ENCODE data around the gene SNAPC2. TPM values are rescaled to one million over a fixed set of nuclear protein-coding genes. Genes with fewer than 3 reads are reported as not detected.

Gene SNAPC2
- polyA plus RNA-seq, 4 donors = 12.4 to 17.3 (median 16.4) TPM

DNA sequence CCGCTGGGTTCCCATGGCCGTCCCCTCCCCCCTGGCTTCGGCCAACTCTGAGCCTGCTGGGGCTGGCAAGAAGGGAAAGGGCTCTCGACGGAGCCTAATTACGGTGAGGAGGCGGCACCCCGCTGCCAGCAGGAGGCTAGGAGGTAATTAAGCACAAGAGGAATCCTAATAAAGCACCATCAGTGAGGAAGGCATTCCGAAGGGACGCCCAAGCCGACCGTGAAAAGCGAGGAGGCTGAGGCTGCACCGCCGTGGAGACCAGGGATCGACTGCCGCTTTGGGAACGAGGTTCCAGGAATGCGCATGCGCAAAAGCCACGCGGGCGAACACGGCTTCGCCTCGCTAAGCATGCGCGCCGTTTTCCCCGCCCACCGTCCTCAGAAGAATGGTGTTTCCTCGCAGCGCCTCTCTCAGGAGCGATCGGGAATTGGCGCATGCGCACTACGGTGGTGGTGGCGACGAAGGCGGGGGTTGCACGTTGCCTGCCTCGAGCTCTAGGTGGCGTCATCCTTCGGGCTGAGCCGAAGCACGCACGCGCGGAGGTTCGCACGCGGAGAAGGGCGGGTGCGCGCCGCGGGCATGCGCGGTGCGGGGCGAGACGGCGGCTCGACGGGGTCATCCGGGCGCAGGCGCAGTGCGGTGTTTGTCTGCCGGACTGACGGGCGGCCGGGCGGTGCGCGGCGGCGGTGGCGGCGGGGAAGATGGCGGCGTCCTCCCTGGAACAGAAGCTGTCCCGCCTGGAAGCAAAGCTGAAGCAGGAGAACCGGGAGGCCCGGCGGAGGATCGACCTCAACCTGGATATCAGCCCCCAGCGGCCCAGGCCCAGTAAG, 16.7 kb upstream of the SNAPC2 start, which contains the start of gene MAP2K7:
Gene MAP2K7, plus strand, starts transcription at position 634 of the 830 bp plus-strand sequence. Its CDS starts 68 bp downstream, at position 702.
- DNase-seq (peak; percentile 99 to 100), FAIRE-seq (no peak)
- Histone ChIP-seq H3K4me1 (ENCODE audit: control insufficient read depth in 3 of 3, insufficient read depth in 2 of 3, low read depth in 1 of 3, low read length in 2 of 3) (peaks cover 0 to 24% (median 4%) of the 10 kb centered on the region in 3 donors), H3K4me3 (ENCODE audit: low read depth in 1 of 3, low read length in 3 of 3) (peak within 1 kb of the TSS; percentile 57 to 81 (median 73)), H3K9me3 (ENCODE audit: control insufficient read depth in 2 of 2, insufficient read depth in 1 of 2, low read depth in 1 of 2, low read length in 1 of 2) (no peaks in the 10 kb centered on the region), H3K27ac (ENCODE audit: low read depth in 1 of 3, low read length in 2 of 3) (peak within 1 kb of the TSS; percentile 52 to 93 (median 87)), H3K27me3 (ENCODE audit: control insufficient read depth in 3 of 3, insufficient read depth in 3 of 3, low read length in 3 of 3) (no peaks in the 10 kb centered on the region), H3K36me3 (ENCODE audit: control insufficient read depth in 3 of 3, insufficient read depth in 2 of 3, low read depth in 1 of 3, low read length in 3 of 3) (peaks cover 0 to 37% (median 2%) of the 10 kb centered on the region in 3 donors)
- WGBS, 3 donors = 0 to 1% (median 0%) methylated on average over 59 to 89 of the region's 89 CpGs

DNA sequence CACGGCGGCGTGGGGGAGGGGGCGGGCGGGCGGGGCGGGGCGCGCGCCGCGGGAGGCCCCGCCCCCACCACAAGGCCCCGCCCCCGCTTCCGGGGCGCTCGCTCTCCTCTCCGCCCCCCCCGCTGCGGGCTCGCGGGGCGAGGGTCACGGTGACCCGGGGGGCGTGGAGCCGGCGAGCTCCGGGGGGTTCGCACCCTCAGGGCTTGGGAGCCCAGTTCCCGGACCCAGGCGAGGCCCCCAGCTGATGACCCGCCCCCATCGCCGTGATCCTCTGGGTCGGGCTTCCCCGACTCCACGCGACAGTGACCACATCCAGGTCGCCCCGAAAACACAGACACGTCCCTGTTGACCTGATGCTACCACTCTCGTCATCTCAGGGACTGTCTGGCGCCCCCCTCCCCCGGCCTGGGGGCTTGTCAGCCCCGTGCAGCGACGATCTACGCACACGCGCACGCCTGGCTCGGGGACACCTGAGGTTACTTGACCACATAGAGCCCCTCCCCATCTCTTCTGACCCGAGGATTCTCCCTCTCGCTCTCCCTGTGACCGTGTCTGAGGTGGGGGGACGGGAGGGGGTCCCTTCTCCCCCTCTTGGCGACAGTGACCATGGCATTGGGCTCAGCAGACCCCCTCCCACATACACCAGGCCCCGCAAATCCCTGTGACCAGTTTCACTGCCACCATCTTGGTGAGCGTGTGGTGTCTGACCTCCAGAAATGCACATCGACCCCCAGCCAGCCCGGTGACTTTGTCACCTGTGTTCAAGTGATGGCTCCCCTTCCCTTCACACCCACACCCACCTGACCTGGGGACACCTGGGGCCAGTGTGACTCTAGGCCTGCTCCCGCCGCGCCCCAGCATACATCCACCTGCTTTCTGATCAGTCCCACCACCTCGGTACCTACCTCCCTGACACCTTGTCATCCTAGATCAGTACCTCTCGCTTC, 15.8 kb upstream of the SNAPC2 start:
- FAIRE-seq = no peak
- DNase-seq = peak; percentile 49 to 73
- Histone ChIP-seq H3K4me3 (ENCODE audit: low read depth in 1 of 3, low read length in 3 of 3) (peak overlapping the region; percentile 56 to 81 (median 73)), H3K9me3 (ENCODE audit: control insufficient read depth in 2 of 2, insufficient read depth in 1 of 2, low read depth in 1 of 2, low read length in 1 of 2) (no peaks in the 10 kb centered on the region), H3K27me3 (ENCODE audit: control insufficient read depth in 3 of 3, insufficient read depth in 3 of 3, low read length in 3 of 3) (no peaks in the 10 kb centered on the region), H3K4me1 (ENCODE audit: control insufficient read depth in 3 of 3, insufficient read depth in 2 of 3, low read depth in 1 of 3, low read length in 2 of 3) (peaks cover 0 to 22% (median 4%) of the 10 kb centered on the region in 3 donors), H3K27ac (ENCODE audit: low read depth in 1 of 3, low read length in 2 of 3) (peak overlapping the region; percentile 52 to 93 (median 87)), H3K36me3 (ENCODE audit: control insufficient read depth in 3 of 3, insufficient read depth in 2 of 3, low read depth in 1 of 3, low read length in 3 of 3) (peaks cover 0 to 43% (median 5%) of the 10 kb centered on the region in 3 donors)
- 8 to 9% (median 9%) methylated on average over 32 to 68 of the region's 68 CpGs for WGBS, 3 donors

DNA sequence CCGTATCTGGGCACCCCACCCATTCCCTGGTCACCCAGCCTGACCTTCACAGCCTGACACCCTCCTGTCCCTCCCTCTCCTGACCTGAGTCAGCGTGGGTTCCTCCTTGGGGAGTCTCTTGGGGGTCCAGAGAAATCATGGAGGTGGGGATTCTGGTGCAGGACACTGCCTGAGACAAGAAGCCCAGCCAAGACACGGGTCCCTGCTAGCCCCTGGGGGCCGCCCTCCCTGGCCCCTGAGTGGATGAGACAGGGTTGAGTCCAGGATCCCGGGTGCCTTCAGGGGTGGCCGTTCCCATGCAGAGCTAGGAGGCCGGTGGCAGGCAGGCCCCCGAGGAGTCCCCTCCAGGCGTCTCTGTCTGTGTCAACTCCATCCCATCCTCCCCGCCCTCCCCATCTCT, 14.9 kb upstream of the SNAPC2 start:
- H3K27ac ChIP-seq (ENCODE audit: low read depth in 1 of 3, low read length in 2 of 3) = no peak overlapping the region
- no peak for DNase-seq
- FAIRE-seq = no peak
- no peaks in the 10 kb centered on the region for H3K9me3 ChIP-seq (ENCODE audit: control insufficient read depth in 2 of 2, insufficient read depth in 1 of 2, low read depth in 1 of 2, low read length in 1 of 2)
- H3K27me3 ChIP-seq (ENCODE audit: control insufficient read depth in 3 of 3, insufficient read depth in 3 of 3, low read length in 3 of 3) = no peaks in the 10 kb centered on the region
- H3K36me3 ChIP-seq (ENCODE audit: control insufficient read depth in 3 of 3, insufficient read depth in 2 of 3, low read depth in 1 of 3, low read length in 3 of 3) = peaks cover 3 to 51% (median 5%) of the 10 kb centered on the region in 3 donors
- peak overlapping the region in 2 of 3 donors; percentile 56 to 73 for H3K4me3 ChIP-seq (ENCODE audit: low read depth in 1 of 3, low read length in 3 of 3)
- 67 to 76% (median 72%) methylated on average over 9 to 10 of the region's 10 CpGs for WGBS, 3 donors
- H3K4me1 ChIP-seq (ENCODE audit: control insufficient read depth in 3 of 3, insufficient read depth in 2 of 3, low read depth in 1 of 3, low read length in 2 of 3) = peaks cover 0 to 22% (median 4%) of the 10 kb centered on the region in 3 donors

DNA sequence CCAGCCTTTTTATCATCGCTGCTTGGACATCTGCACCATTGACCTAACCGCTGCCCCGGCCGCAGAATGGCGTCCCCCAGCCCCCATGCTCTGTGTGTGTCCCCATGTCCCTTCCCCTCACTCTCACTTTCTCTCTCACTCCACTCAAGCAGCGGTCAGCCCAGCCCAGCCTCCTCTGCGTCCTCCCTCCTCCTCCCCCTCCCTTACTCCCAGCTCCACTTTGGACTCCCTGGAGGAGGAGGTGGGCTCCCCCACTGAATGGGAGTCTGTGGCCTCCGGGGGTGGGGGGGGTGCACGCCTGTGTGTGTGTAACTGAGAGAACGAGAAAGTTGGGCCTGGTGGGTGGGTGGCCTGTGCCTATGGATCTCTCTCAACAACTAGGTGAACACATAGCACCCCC, 14.3 kb upstream of the SNAPC2 start:
- WGBS, 3 donors = 84 to 90% (median 87%) methylated on average over 10 of the region's 10 CpGs
- peaks cover 0 to 22% (median 4%) of the 10 kb centered on the region in 3 donors for H3K4me1 ChIP-seq (ENCODE audit: control insufficient read depth in 3 of 3, insufficient read depth in 2 of 3, low read depth in 1 of 3, low read length in 2 of 3)
- FAIRE-seq = no peak

DNA sequence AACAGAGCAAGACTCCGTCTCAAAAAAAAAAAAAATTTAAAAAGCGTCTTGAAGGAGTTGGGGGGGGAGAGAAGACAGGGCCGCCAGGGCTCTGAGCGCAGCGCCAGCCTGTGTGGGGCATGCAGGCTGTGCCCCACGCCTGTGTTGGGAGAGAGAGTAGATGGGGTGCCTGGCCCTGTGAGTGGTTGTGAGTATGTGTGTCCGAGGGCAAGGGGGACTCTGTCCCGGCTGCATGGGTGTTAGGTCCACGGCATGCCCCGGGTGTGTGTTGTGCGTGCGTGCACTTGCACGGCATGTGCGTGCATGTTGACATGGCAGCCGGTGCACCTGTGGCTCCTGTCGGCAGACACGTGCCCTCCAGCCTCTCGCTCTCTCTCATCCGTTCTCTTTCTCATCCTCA, 13.0 kb upstream of the SNAPC2 start:
- Histone ChIP-seq H3K36me3 (ENCODE audit: control insufficient read depth in 3 of 3, insufficient read depth in 2 of 3, low read depth in 1 of 3, low read length in 3 of 3) (peaks cover 5 to 69% (median 18%) of the 10 kb centered on the region in 3 donors), H3K27ac (ENCODE audit: low read depth in 1 of 3, low read length in 2 of 3) (no peak overlapping the region), H3K27me3 (ENCODE audit: control insufficient read depth in 3 of 3, insufficient read depth in 3 of 3, low read length in 3 of 3) (no peaks in the 10 kb centered on the region), H3K4me1 (ENCODE audit: control insufficient read depth in 3 of 3, insufficient read depth in 2 of 3, low read depth in 1 of 3, low read length in 2 of 3) (peaks cover 0 to 22% (median 4%) of the 10 kb centered on the region in 3 donors), H3K4me3 (ENCODE audit: low read depth in 1 of 3, low read length in 3 of 3) (no peak overlapping the region), H3K9me3 (ENCODE audit: control insufficient read depth in 2 of 2, insufficient read depth in 1 of 2, low read depth in 1 of 2, low read length in 1 of 2) (no peaks in the 10 kb centered on the region)
- DNase-seq = no peak
- 91 to 93% (median 92%) methylated on average over 19 of the region's 19 CpGs for WGBS, 3 donors
- FAIRE-seq = no peak

More for the DNA sequence above, 14.3 kb upstream of the SNAPC2 start:
- Histone ChIP-seq H3K36me3 (ENCODE audit: control insufficient read depth in 3 of 3, insufficient read depth in 2 of 3, low read depth in 1 of 3, low read length in 3 of 3) (peaks cover 5 to 56% (median 7%) of the 10 kb centered on the region in 3 donors), H3K27me3 (ENCODE audit: control insufficient read depth in 3 of 3, insufficient read depth in 3 of 3, low read length in 3 of 3) (no peaks in the 10 kb centered on the region), H3K27ac (ENCODE audit: low read depth in 1 of 3, low read length in 2 of 3) (no peak overlapping the region), H3K9me3 (ENCODE audit: control insufficient read depth in 2 of 2, insufficient read depth in 1 of 2, low read depth in 1 of 2, low read length in 1 of 2) (no peaks in the 10 kb centered on the region), H3K4me3 (ENCODE audit: low read depth in 1 of 3, low read length in 3 of 3) (no peak overlapping the region)
- DNase-seq = no peak

DNA sequence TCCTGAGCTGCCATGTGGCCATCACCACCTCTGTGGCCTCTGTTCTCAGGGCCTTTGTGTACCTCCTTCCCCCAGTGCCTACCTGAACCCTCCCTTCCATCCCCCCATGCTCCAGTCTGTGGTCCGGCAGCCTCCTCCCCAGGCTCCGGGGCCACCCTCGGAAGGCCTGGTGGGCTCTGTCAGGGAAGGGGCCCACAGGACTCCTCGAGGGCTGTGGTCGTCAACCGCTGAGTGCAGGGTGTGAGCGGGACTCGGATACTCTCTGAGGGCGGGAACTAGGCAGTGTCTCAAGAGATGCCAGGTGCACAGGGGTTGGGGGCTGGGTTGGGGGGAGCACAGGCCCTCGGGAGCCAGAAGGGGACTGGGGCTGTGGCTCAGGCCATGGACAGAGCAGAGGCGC, 12.6 kb upstream of the SNAPC2 start:
- FAIRE-seq = no peak

DNA sequence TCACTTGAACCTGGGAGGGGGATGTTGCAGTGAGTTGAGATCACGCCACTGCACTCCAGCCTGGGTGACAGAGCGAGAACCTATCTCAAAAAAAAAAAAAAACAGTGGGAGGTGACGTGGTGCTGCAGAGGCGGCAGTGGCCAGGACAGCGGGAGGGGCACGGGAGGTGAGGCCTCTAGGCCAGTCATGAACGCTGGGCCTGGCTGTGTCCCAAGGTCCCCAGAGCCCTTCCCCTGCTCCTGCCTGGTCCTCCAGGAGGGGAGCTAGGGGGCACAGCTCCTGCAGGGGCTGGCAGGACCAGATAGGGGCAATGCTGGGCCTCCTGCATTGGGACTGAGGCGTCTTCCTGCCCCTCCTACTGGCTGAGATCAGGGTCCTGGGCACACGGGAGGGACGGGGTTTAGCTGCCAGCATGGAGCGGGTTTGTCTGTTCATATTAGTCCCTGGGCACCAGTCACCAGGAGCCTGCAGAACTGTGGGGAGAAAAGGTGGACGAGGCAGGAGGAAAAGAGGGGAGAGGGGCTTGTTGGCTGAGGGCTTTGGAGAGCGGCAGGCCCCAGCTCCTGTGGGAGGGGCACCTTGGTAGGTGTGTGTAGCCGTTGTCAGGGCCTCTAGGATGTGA, 11.9 kb upstream of the SNAPC2 start:
- no peak overlapping the region for H3K4me3 ChIP-seq (ENCODE audit: low read depth in 1 of 3, low read length in 3 of 3)
- peaks cover 0 to 14% (median 0%) of the 10 kb centered on the region in 3 donors for H3K4me1 ChIP-seq (ENCODE audit: control insufficient read depth in 3 of 3, insufficient read depth in 2 of 3, low read depth in 1 of 3, low read length in 2 of 3)
- no peak for DNase-seq
- peaks cover 8 to 79% (median 18%) of the 10 kb centered on the region in 3 donors for H3K36me3 ChIP-seq (ENCODE audit: control insufficient read depth in 3 of 3, insufficient read depth in 2 of 3, low read depth in 1 of 3, low read length in 3 of 3)
- H3K27ac ChIP-seq (ENCODE audit: low read depth in 1 of 3, low read length in 2 of 3) = no peak overlapping the region
- WGBS, 3 donors = 78 to 83% (median 80%) methylated on average over 14 of the region's 14 CpGs
- no peaks in the 10 kb centered on the region for H3K9me3 ChIP-seq (ENCODE audit: control insufficient read depth in 2 of 2, insufficient read depth in 1 of 2, low read depth in 1 of 2, low read length in 1 of 2)
- H3K27me3 ChIP-seq (ENCODE audit: control insufficient read depth in 3 of 3, insufficient read depth in 3 of 3, low read length in 3 of 3) = no peaks in the 10 kb centered on the region
- no peak for FAIRE-seq

More for the DNA sequence above, 12.6 kb upstream of the SNAPC2 start:
- 90 to 95% (median 91%) methylated on average over 11 of the region's 11 CpGs for WGBS, 3 donors
- peaks cover 5 to 72% (median 18%) of the 10 kb centered on the region in 3 donors for H3K36me3 ChIP-seq (ENCODE audit: control insufficient read depth in 3 of 3, insufficient read depth in 2 of 3, low read depth in 1 of 3, low read length in 3 of 3)
- no peak overlapping the region for H3K4me3 ChIP-seq (ENCODE audit: low read depth in 1 of 3, low read length in 3 of 3)
- DNase-seq = no peak
- H3K9me3 ChIP-seq (ENCODE audit: control insufficient read depth in 2 of 2, insufficient read depth in 1 of 2, low read depth in 1 of 2, low read length in 1 of 2) = no peaks in the 10 kb centered on the region
- no peaks in the 10 kb centered on the region for H3K27me3 ChIP-seq (ENCODE audit: control insufficient read depth in 3 of 3, insufficient read depth in 3 of 3, low read length in 3 of 3)
- peaks cover 0 to 20% (median 4%) of the 10 kb centered on the region in 3 donors for H3K4me1 ChIP-seq (ENCODE audit: control insufficient read depth in 3 of 3, insufficient read depth in 2 of 3, low read depth in 1 of 3, low read length in 2 of 3)
- H3K27ac ChIP-seq (ENCODE audit: low read depth in 1 of 3, low read length in 2 of 3) = no peak overlapping the region
